CD14-positive monocyte (primary cell): Measurements from ENCODE around the gene PKHD1. TPM values are rescaled to one million over a fixed set of nuclear protein-coding genes. Genes with fewer than 3 reads are reported as not detected.

Experiments used
- DNase-seq, 3 donors: peaks; one replicate each; pipeline ENCODE4 v3.0.0-alpha.2; 2011 to 2022
- H2AFZ ChIP-seq: 2 replicates; pipeline ENCODE4 v1.6.0; 2012; ENCODE audit warnings: mild to moderate bottlenecking, low read depth, low read length, inconsistent platforms; ENCODE audit not compliant: insufficient read depth, poor library complexity, severe bottlenecking
- H3K27ac ChIP-seq, 2 donors: 1 replicate in 1 of 2; 2 replicates in 1 of 2; pipeline ENCODE4 v1.5.1; 2012 to 2013; ENCODE audit warnings: low read length in 2 of 2, control low read depth in 1 of 2, inconsistent platforms in 1 of 2, low read depth in 1 of 2, mild to moderate bottlenecking in 1 of 2
- H3K27me3 ChIP-seq, 2 donors: one replicate each; pipeline versions ENCODE4 v1.6.0 to v1.6.1; 2011 to 2013; ENCODE audit warnings: low read length in 2 of 2; ENCODE audit not compliant: control insufficient read depth in 2 of 2, insufficient read depth in 2 of 2
- H3K36me3 ChIP-seq, 2 donors: replicated peaks in 1 of 2; 1 replicate in 1 of 2; 2 replicates in 1 of 2; pipeline versions ENCODE4 v1.5.1 to v1.6.1; 2012 to 2013; ENCODE audit warnings: low read length in 2 of 2, control low read depth in 1 of 2, inconsistent platforms in 1 of 2, mild to moderate bottlenecking in 1 of 2; ENCODE audit not compliant: insufficient read depth in 2 of 2, control insufficient read depth in 1 of 2
- H3K4me1 ChIP-seq, 2 donors: 1 replicate in 1 of 2; 2 replicates in 1 of 2; pipeline versions ENCODE4 v1.5.1 to v1.6.1; 2012 to 2013; ENCODE audit warnings: low read length in 2 of 2, control low read depth in 1 of 2, inconsistent platforms in 1 of 2, mild to moderate bottlenecking in 1 of 2, moderate library complexity in 1 of 2; ENCODE audit not compliant: insufficient read depth in 2 of 2, control insufficient read depth in 1 of 2
- H3K4me2 ChIP-seq: replicated peaks from 2 replicates; pipeline ENCODE3; 2012; ENCODE audit warnings: low read length, moderate library complexity, mild to moderate bottlenecking; ENCODE audit not compliant: poor library complexity, severe bottlenecking; ENCODE audit errors: extremely low read depth
- H3K4me3 ChIP-seq, 3 experiments: fragments of 200-600 bp in 1 of 3; sonication (generic) in 1 of 3; replicated peaks in 1 of 3; 1 replicate in 2 of 3; 2 replicates in 1 of 3; pipeline ENCODE4 v1.5.1; 2011 to 2013; ENCODE audit warnings: low read length in 3 of 3, mild to moderate bottlenecking in 3 of 3, control low read depth in 2 of 3, low read depth in 2 of 3, inconsistent platforms in 1 of 3, moderate library complexity in 1 of 3
- H3K79me2 ChIP-seq: 2 replicates; pipeline ENCODE4 v1.6.0; 2012; ENCODE audit warnings: mild to moderate bottlenecking, control low read depth, inconsistent platforms, low read length, moderate library complexity; ENCODE audit not compliant: insufficient read depth
- H3K9ac ChIP-seq: 2 replicates; pipeline ENCODE4 v1.6.0; 2017; ENCODE audit warnings: low read length, mild to moderate bottlenecking; ENCODE audit not compliant: insufficient read depth, poor library complexity, severe bottlenecking
- H3K9me3 ChIP-seq, 2 donors: replicated peaks in 1 of 2; 1 replicate in 1 of 2; 2 replicates in 1 of 2; pipeline versions ENCODE4 v1.5.1 to v1.6.1; 2012 to 2013; ENCODE audit warnings: low read length in 2 of 2, control low read depth in 1 of 2; ENCODE audit not compliant: control insufficient read depth in 1 of 2, insufficient read depth in 1 of 2
- H4K20me1 ChIP-seq: 2 replicates; pipeline ENCODE4 v1.6.0; 2012; ENCODE audit warnings: mild to moderate bottlenecking, low read length, control low read depth, moderate library complexity; ENCODE audit not compliant: insufficient read depth
- H3K27ac Mint-ChIP-seq, 7 donors: one replicate each; pipeline ENCODE4 v1.8.0; 2020; ENCODE audit warnings: mild to moderate bottlenecking in 7 of 7, mixed read lengths in 7 of 7, moderate library complexity in 6 of 7, inconsistent platforms in 2 of 7
- H3K27me3 Mint-ChIP-seq, 3 donors: one replicate each; pipeline ENCODE4 v1.8.0; 2021 to 2022; ENCODE audit warnings: low read depth in 3 of 3, mild to moderate bottlenecking in 3 of 3, mixed read lengths in 3 of 3, moderate library complexity in 3 of 3, inconsistent platforms in 1 of 3
- H3K36me3 Mint-ChIP-seq, 2 donors: one replicate each; pipeline ENCODE4 v1.8.0; 2020; ENCODE audit warnings: mixed read lengths in 2 of 2, inconsistent platforms in 1 of 2, mild to moderate bottlenecking in 1 of 2
- H3K4me1 Mint-ChIP-seq: one replicate; pipeline ENCODE4 v1.8.0; 2020; ENCODE audit warnings: mild to moderate bottlenecking, mixed read lengths
- H3K4me3 Mint-ChIP-seq, 2 donors: one replicate each; pipeline ENCODE4 v1.8.0; 2020; ENCODE audit warnings: mild to moderate bottlenecking in 2 of 2, mixed read lengths in 2 of 2, moderate library complexity in 1 of 2
- H3K9me3 Mint-ChIP-seq, 7 donors: one replicate each; pipeline ENCODE4 v1.8.0; 2020 to 2022; ENCODE audit warnings: mixed read lengths in 7 of 7, mild to moderate bottlenecking in 6 of 7, moderate library complexity in 6 of 7, inconsistent platforms in 2 of 7
- WGBS: methylation state at CpG from one replicate; pipeline ENCODE4 v1.1.5; 2013; ENCODE audit warnings: missing lambda C conversion rate; ENCODE audit not compliant: insufficient coverage; 5-methylcytosine and 5-hydroxymethylcytosine counted together
- intact Hi-C, 2 donors: fragments of 100-400 bp; cut with micrococcal nuclease; formaldehyde crosslinking; loops; one replicate each; pipeline versions ENCODE4 v1.15.0 to v1.15.1; 2023
- polyA plus RNA-seq, 3 donors: library from polyadenylated mRNA; depleted of rRNA in 1 of 3; unstranded in 2 of 3; stranded (reverse) in 1 of 3; fragments of 300-500 nt in 2 of 3; fragments of >200 nt in 1 of 3; fragmentation: Illumina TruSeq in 2 of 3; gene quantifications; 1 replicate in 2 of 3; 2 replicates in 1 of 3; pipeline ENCODE4 v1.2.3, GENCODE V29; 2012 to 2021
- TF ChIP-seq, protein P1 (sequence below): fragments of 200-600 bp; IDR thresholded peaks from one replicate; pipeline ENCODE4 v1.8.0; 2022; ENCODE audit warnings: antibody characterized with exemption, mild to moderate bottlenecking

PKHD1 gene
- polyA plus RNA-seq, 3 donors, result not detected

DNA sequence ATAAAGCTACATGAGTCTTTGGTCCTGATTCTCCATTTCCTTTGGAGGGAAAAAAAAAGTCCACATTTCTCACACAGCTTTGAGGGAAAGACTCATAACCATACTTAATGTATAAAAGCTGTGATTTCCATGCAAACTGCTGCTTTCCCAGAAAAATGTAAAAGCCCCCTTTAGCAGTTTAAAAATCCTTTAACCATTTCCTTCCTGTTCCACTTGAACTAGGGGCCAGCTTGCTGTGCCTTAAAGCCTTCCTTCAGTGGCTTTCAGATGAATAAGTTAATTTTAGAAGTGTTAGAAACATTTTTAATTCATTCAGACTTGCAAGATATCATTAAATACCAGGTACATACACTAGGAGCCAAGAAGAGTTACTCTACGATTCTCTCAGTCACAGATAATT is 273.5 kb downstream of the PKHD1 start:
- no peak overlapping the region for H3K4me3 ChIP-seq
- TF ChIP-seq, protein P1, sequence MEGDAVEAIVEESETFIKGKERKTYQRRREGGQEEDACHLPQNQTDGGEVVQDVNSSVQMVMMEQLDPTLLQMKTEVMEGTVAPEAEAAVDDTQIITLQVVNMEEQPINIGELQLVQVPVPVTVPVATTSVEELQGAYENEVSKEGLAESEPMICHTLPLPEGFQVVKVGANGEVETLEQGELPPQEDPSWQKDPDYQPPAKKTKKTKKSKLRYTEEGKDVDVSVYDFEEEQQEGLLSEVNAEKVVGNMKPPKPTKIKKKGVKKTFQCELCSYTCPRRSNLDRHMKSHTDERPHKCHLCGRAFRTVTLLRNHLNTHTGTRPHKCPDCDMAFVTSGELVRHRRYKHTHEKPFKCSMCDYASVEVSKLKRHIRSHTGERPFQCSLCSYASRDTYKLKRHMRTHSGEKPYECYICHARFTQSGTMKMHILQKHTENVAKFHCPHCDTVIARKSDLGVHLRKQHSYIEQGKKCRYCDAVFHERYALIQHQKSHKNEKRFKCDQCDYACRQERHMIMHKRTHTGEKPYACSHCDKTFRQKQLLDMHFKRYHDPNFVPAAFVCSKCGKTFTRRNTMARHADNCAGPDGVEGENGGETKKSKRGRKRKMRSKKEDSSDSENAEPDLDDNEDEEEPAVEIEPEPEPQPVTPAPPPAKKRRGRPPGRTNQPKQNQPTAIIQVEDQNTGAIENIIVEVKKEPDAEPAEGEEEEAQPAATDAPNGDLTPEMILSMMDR, result no peak
- no peak overlapping the region for H3K27ac ChIP-seq
- H3K36me3 ChIP-seq, result no peaks in the 10 kb centered on the region
- H3K9me3 ChIP-seq, result no peaks in the 10 kb centered on the region
- H3K27me3 Mint-ChIP-seq, result peaks cover 0 to 5% (median 1%) of the 10 kb centered on the region in 3 donors
- H3K4me2 ChIP-seq, result no peak overlapping the region
- H2AFZ ChIP-seq, result no peak overlapping the region
- 28% methylated on average over 1 of the region's 1 CpG for WGBS
- H3K27me3 ChIP-seq, result no peaks in the 10 kb centered on the region
- H3K27ac Mint-ChIP-seq, result no peak overlapping the region
- DNase-seq, result no peak
- no peak overlapping the region for H3K4me3 Mint-ChIP-seq
- peaks cover 0 to 3% (median 0%) of the 10 kb centered on the region in 7 donors for H3K9me3 Mint-ChIP-seq
- no peaks in the 10 kb centered on the region for H3K36me3 Mint-ChIP-seq
- H3K4me1 Mint-ChIP-seq, result no peaks in the 10 kb centered on the region
- no peak overlapping the region for H3K9ac ChIP-seq
- H4K20me1 ChIP-seq, result no peaks in the 10 kb centered on the region
- intact Hi-C loops, result no loop called here
- no peaks in the 10 kb centered on the region for H3K79me2 ChIP-seq
- H3K4me1 ChIP-seq, result no peaks in the 10 kb centered on the region

DNA sequence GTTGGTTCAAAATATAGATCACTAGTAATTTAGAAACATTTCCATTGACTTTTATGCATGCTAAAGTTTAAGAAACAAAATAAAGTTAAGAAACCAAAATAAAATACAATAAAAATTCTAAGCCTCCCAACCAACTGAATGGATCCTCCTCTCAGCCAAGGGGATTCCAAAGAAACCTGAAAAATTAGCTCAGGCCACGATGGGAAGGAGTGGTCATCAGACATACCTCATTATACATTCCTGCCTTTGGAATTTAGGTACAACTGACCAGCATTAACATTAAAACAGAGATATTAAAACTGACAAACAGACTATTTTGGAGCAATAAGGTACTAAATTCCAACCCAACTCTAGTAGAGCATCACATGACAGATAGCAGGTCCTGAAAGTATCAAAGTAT is 275.2 kb downstream of the PKHD1 start:
- intact Hi-C loops, result no loop called here
- TF ChIP-seq, protein P1, result no peak
- no peaks in the 10 kb centered on the region for H3K4me1 ChIP-seq
- H4K20me1 ChIP-seq, result no peaks in the 10 kb centered on the region
- no peaks in the 10 kb centered on the region for H3K27me3 ChIP-seq
- H3K79me2 ChIP-seq, result no peaks in the 10 kb centered on the region
- H3K4me3 ChIP-seq, result no peak overlapping the region
- Mint-ChIP-seq H3K36me3 (no peaks in the 10 kb centered on the region), H3K4me1 (no peaks in the 10 kb centered on the region), H3K27me3 (peaks cover 0 to 1% (median 1%) of the 10 kb centered on the region in 3 donors), H3K27ac (no peak overlapping the region), H3K9me3 (peaks cover 0 to 3% (median 0%) of the 10 kb centered on the region in 7 donors), H3K4me3 (no peak overlapping the region)
- no peaks in the 10 kb centered on the region for H3K9me3 ChIP-seq
- no peak for DNase-seq
- H2AFZ ChIP-seq, result no peak overlapping the region
- no peaks in the 10 kb centered on the region for H3K36me3 ChIP-seq
- no peak overlapping the region for H3K9ac ChIP-seq
- H3K27ac ChIP-seq, result no peak overlapping the region
- H3K4me2 ChIP-seq, result no peak overlapping the region
- no CpG with 5 or more reads among the region's 1 CpG for WGBS
